ENCODE measurements around the gene CHCHD3. TPM values are rescaled to one million over a fixed set of nuclear protein-coding genes. Genes with fewer than 3 reads are reported as not detected.

The CHCHD3 gene
- total RNA-seq, 3 donors from 2014 or later = 71.9 to 76.4 (median 72.9) TPM

DNA sequence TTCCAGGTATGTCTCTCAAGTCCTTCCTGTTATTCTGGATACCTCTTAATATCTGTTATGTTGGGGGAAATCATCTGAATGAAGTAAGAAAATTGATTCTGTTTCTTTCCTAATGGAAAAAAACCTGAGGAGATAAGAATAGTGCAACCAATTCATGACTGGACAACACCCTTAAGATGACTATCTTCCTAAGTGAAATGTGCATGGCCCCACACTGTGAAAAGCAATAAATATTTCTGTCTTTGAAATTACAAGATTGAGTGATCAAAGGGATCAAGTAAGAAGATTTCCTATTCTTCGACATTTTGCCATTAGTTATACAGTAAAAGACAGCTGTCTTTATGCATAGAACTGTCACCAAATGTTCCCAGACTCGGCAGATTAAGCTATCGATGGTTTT is 73.9 kb downstream of the CHCHD3 start:
- DNase-seq = no peak
- Histone ChIP-seq H3K4me3 (no peak overlapping the region), H3K36me3 (ENCODE audit: low read depth) (no peaks in the 10 kb centered on the region), H3K4me1 (ENCODE audit: low read depth) (no peaks in the 10 kb centered on the region), H3K9me3 (no peaks in the 10 kb centered on the region)
- ATAC-seq = no peak
- intact Hi-C loops (cut with DNase I, micrococcal nuclease) = no loop called here
- TF ChIP-seq, protein P1, sequence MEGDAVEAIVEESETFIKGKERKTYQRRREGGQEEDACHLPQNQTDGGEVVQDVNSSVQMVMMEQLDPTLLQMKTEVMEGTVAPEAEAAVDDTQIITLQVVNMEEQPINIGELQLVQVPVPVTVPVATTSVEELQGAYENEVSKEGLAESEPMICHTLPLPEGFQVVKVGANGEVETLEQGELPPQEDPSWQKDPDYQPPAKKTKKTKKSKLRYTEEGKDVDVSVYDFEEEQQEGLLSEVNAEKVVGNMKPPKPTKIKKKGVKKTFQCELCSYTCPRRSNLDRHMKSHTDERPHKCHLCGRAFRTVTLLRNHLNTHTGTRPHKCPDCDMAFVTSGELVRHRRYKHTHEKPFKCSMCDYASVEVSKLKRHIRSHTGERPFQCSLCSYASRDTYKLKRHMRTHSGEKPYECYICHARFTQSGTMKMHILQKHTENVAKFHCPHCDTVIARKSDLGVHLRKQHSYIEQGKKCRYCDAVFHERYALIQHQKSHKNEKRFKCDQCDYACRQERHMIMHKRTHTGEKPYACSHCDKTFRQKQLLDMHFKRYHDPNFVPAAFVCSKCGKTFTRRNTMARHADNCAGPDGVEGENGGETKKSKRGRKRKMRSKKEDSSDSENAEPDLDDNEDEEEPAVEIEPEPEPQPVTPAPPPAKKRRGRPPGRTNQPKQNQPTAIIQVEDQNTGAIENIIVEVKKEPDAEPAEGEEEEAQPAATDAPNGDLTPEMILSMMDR (IDR thresholded peaks at IDR 0.05) = no peak

DNA sequence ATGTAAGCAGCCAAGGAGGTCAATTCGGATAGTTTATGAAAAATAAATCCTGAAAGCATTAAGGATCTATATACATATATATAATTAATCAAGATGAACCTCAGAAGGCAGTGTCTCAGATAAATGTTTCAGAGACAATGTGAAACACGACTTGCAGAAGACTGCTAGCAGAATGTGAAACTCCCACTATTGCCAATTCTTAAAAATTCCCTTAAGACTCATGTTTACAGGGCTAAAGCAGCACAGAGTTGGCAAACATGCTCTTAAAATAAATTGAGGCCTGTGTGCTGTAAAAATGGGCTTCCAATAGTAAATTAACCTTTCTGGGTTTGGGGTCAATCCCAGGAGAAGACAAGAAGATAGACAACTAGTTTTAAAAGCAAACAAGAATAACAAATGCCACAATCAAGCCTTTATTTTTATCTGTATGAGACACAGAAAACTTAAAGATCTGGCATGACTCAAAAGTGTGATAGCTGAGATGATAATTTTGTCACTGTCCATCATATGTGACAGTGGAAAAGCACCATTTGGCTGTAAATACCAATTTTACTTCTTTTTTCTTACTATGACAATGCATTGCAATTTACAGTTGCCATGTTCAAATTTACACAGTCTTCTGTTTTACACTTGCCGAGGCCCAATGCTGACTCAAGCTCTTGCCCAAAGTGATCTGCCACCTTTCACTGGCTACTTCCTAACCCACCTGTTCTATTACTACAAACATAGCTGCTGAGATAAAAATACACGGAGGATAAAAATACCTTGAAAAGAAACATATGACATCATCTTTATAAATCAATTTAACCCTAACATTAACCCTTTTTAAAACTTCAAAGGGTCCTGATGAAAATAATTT is 78.6 kb downstream of the CHCHD3 start:
- Histone ChIP-seq H3K4me3 (no peak overlapping the region), H3K4me1 (ENCODE audit: low read depth) (no peaks in the 10 kb centered on the region), H3K36me3 (ENCODE audit: low read depth) (no peaks in the 10 kb centered on the region), H3K9me3 (no peaks in the 10 kb centered on the region)
- DNase-seq (no peak), ATAC-seq (no peak)
- intact Hi-C loops (cut with DNase I, micrococcal nuclease) = no loop called here
- TF ChIP-seq, protein P1 (IDR thresholded peaks at IDR 0.05) = no peak

DNA sequence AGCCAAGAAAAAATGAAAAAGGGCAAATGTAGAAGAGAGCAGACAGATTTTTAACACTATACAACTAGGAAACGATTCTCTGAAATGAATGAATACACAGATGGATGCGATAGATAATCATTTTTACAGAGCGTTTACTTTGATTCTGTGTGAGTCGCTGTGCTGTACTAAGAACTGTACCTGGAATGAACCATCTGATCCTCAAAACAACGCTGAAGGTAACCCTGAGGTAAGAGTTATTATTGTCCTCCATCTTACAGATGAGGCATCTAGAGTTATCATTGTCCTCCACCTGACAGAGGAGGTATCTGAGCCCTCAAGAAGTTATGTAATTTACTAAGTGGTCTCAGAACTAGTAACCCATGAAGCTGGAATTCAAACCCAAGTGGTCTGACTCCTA is 80.2 kb downstream of the CHCHD3 start:
- Histone ChIP-seq H3K4me1 (ENCODE audit: low read depth) (no peaks in the 10 kb centered on the region), H3K4me3 (no peak overlapping the region), H3K9me3 (no peaks in the 10 kb centered on the region), H3K36me3 (ENCODE audit: low read depth) (no peaks in the 10 kb centered on the region)
- no peak for DNase-seq
- TF ChIP-seq, protein P1 (IDR thresholded peaks at IDR 0.05) = no peak
- intact Hi-C loops (cut with DNase I, micrococcal nuclease) = no loop called here
- no peak for ATAC-seq

DNA sequence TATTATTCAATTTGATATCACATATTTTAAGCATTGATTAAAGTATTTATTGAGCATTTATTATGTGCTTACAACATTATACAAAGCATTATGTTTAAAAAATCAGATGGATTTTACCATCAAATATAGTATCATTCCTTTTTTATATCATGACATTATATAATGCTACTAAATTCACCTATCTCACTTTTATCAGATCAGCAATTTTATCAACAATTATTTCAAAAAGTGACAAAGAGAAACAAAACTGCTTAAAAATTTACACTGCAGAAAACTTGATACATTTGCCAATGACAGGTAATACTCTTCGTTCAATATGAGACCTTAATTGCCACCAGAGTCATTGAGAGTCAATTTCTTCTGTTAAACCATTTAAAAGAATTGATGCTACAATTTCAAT is 82.0 kb downstream of the CHCHD3 start:
- ATAC-seq = no peak
- no peak for DNase-seq
- Histone ChIP-seq H3K4me3 (no peak overlapping the region), H3K9me3 (no peaks in the 10 kb centered on the region), H3K4me1 (ENCODE audit: low read depth) (no peaks in the 10 kb centered on the region), H3K36me3 (ENCODE audit: low read depth) (no peaks in the 10 kb centered on the region)
- TF ChIP-seq, protein P1 (IDR thresholded peaks at IDR 0.05) = no peak
- intact Hi-C loops (cut with DNase I, micrococcal nuclease) = no loop called here

DNA sequence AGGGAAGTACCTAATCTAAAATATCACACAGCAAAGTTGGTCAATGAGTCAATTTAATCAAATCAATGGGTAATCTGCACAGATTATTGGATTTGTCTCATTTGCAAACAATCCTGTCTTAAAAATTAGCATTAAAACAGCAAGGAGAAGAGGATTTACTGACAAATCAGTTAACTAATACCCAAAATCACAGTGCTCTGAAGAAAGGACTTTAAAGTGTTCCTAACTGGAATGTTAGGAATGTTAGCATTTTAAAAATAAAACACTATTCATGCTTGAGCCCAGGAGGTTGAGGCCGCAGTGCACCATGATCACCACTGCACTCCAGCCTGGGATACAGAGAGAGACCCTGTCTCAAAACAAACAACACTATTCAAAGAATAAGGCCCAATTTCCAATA is 83.1 kb downstream of the CHCHD3 start:
- H3K4me1 ChIP-seq (ENCODE audit: low read depth) = no peaks in the 10 kb centered on the region
- no peak overlapping the region for H3K4me3 ChIP-seq
- H3K36me3 ChIP-seq (ENCODE audit: low read depth) = no peaks in the 10 kb centered on the region
- no peak for ATAC-seq
- H3K9me3 ChIP-seq = no peaks in the 10 kb centered on the region
- intact Hi-C loops (cut with DNase I, micrococcal nuclease) = no loop called here
- TF ChIP-seq, protein P1 (IDR thresholded peaks at IDR 0.05) = no peak
- no peak for DNase-seq

All from mucosa of descending colon (tissue), 3 donors.